Colonic mucosa (tissue), 4 donors: Measurements from ENCODE around the gene TMUB2. TPM values are rescaled to one million over a fixed set of nuclear protein-coding genes. Genes with fewer than 3 reads are reported as not detected.

Experiments
- DNase-seq: peaks from one replicate; pipeline ENCODE4 v3.0.0-alpha.2; 2020
- H3K27ac ChIP-seq: fragments of 200-600 bp; one replicate; pipeline ENCODE4 v1.8.0; 2021
- H3K27me3 ChIP-seq: fragments of 200-600 bp; one replicate; pipeline ENCODE4 v1.8.0; 2021
- H3K36me3 ChIP-seq: fragments of 200-600 bp; one replicate; pipeline ENCODE4 v1.8.0; 2021
- H3K4me1 ChIP-seq: fragments of 200-600 bp; one replicate; pipeline ENCODE4 v1.8.0; 2021; ENCODE audit warnings: mild to moderate bottlenecking
- H3K4me3 ChIP-seq: fragments of 200-600 bp; one replicate; pipeline ENCODE4 v1.8.0; 2021
- H3K9ac ChIP-seq, 2 donors: one replicate each; pipeline ENCODE4 v1.7.0; 2013; ENCODE audit warnings: control low read depth in 2 of 2, low read depth in 2 of 2, low read length in 2 of 2
- H3K9me3 ChIP-seq: fragments of 200-600 bp; one replicate; pipeline ENCODE4 v1.8.0; 2021
- intact Hi-C: fragments of 100-400 bp; cut with DNase I; formaldehyde crosslinking; loops from one replicate; pipeline ENCODE4 v1.14.1; 2022
- total RNA-seq, 2 donors: library from RNA; stranded (reverse); fragmentation: NEBNext Ultra II Directional in 1 of 2; extraction: Animal tissue kit (Norgen Biotek cat#: 25700) in 1 of 2; gene quantifications; one replicate each; pipeline ENCODE4 v1.2.1, GENCODE V29; 2021
- TF ChIP-seq, protein P1 (sequence below): fragments of 200-600 bp; IDR thresholded peaks from one replicate; pipeline ENCODE4 v1.8.0; 2022; ENCODE audit warnings: antibody characterized with exemption, mild to moderate bottlenecking
- donor health status: healthy.
- donor health status: DM: no; HTN: no; CAD: no.
- donor health status: DM: no; HTN: no; CAD: no.

TMUB2 gene
- total RNA-seq, 2 donors from 2014 or later = 37.0 to 44.5 TPM

DNA sequence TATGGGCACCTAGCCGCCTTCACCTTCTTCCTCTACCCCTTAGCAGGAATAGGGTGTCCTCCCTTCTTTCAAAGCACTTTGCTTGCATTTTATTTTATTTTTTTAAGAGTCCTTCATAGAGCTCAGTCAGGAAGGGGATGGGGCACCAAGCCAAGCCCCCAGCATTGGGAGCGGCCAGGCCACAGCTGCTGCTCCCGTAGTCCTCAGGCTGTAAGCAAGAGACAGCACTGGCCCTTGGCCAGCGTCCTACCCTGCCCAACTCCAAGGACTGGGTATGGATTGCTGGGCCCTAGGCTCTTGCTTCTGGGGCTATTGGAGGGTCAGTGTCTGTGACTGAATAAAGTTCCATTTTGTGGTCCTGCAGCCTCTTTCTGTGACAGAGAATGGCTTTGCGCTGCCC lies 4.6 kb downstream of the TMUB2 start:
- TF ChIP-seq, protein P1, sequence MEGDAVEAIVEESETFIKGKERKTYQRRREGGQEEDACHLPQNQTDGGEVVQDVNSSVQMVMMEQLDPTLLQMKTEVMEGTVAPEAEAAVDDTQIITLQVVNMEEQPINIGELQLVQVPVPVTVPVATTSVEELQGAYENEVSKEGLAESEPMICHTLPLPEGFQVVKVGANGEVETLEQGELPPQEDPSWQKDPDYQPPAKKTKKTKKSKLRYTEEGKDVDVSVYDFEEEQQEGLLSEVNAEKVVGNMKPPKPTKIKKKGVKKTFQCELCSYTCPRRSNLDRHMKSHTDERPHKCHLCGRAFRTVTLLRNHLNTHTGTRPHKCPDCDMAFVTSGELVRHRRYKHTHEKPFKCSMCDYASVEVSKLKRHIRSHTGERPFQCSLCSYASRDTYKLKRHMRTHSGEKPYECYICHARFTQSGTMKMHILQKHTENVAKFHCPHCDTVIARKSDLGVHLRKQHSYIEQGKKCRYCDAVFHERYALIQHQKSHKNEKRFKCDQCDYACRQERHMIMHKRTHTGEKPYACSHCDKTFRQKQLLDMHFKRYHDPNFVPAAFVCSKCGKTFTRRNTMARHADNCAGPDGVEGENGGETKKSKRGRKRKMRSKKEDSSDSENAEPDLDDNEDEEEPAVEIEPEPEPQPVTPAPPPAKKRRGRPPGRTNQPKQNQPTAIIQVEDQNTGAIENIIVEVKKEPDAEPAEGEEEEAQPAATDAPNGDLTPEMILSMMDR = no peak
- H3K27me3 ChIP-seq = no peaks in the 10 kb centered on the region
- H3K27ac ChIP-seq = no peak overlapping the region
- H3K9ac ChIP-seq = no peak overlapping the region
- no peak for DNase-seq
- no peak overlapping the region for H3K4me3 ChIP-seq
- no peaks in the 10 kb centered on the region for H3K9me3 ChIP-seq
- intact Hi-C loops = no loop called here
- H3K36me3 ChIP-seq = peaks cover 6% of the 10 kb centered on the region
- H3K4me1 ChIP-seq = peaks cover 20% of the 10 kb centered on the region

DNA sequence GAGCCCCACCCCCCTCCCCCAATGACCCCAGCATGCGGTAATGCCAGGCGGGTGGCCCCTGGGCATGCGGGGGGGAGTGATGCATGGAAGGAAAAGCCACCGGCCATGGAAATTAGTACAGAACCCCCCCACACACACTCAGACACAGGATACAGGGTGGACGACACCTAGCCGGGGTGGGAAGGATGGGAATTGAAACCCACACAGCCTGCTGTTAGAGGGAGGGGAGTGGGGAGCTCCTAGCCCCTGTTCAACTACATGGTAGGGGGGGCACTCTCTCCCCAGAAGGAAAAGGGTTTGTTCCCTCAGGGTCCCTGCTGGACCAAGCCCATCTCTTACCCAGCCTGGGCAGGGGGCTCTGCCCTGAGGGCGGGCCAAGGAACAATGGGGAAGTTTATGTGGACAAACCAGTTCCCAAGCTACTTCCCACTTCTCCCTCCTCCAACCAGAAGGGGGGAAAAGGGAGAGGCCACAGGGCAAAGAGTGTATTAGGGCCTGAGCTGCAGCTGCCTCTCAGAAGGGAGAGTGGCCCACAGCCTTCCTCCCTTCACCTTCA lies 5.2 kb downstream of the TMUB2 start:
- intact Hi-C loops = no loop called here
- peak overlapping the region; percentile 30 for H3K27ac ChIP-seq
- DNase-seq = peak; percentile 64
- H3K4me1 ChIP-seq = peaks cover 20% of the 10 kb centered on the region
- H3K4me3 ChIP-seq = no peak overlapping the region
- no peaks in the 10 kb centered on the region for H3K9me3 ChIP-seq
- H3K36me3 ChIP-seq = peaks cover 8% of the 10 kb centered on the region
- TF ChIP-seq, protein P1 = no peak
- H3K27me3 ChIP-seq = no peaks in the 10 kb centered on the region
- H3K9ac ChIP-seq = peak overlapping the region; percentile 0 to 58

DNA sequence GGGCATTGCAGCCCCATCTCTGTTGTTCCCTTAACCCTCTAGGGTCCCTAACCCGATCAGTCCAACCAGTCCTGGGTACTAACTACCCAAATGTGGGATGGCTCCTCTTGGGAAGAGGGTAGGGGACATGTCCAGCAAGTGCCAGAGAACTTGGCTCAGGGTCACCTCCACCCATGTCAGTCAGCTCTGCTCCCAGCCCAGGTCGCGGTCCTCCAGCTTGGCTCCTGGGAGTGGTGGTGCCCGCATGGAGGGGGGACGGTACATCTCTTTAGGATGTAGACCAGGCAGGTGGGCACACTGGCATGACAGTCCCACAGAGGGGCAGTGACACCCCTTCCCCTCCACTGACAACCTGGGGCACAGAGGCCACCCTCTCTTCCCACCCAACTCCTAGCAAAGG lies 6.0 kb downstream of the TMUB2 start:
- no peaks in the 10 kb centered on the region for H3K9me3 ChIP-seq
- peak overlapping the region; percentile 30 for H3K27ac ChIP-seq
- no peak for DNase-seq
- intact Hi-C loops = no loop called here
- no peaks in the 10 kb centered on the region for H3K27me3 ChIP-seq
- no peak overlapping the region for H3K4me3 ChIP-seq
- TF ChIP-seq, protein P1 = no peak
- H3K4me1 ChIP-seq = peaks cover 20% of the 10 kb centered on the region
- peak overlapping the region; percentile 0 to 58 for H3K9ac ChIP-seq
- H3K36me3 ChIP-seq = peaks cover 10% of the 10 kb centered on the region

DNA sequence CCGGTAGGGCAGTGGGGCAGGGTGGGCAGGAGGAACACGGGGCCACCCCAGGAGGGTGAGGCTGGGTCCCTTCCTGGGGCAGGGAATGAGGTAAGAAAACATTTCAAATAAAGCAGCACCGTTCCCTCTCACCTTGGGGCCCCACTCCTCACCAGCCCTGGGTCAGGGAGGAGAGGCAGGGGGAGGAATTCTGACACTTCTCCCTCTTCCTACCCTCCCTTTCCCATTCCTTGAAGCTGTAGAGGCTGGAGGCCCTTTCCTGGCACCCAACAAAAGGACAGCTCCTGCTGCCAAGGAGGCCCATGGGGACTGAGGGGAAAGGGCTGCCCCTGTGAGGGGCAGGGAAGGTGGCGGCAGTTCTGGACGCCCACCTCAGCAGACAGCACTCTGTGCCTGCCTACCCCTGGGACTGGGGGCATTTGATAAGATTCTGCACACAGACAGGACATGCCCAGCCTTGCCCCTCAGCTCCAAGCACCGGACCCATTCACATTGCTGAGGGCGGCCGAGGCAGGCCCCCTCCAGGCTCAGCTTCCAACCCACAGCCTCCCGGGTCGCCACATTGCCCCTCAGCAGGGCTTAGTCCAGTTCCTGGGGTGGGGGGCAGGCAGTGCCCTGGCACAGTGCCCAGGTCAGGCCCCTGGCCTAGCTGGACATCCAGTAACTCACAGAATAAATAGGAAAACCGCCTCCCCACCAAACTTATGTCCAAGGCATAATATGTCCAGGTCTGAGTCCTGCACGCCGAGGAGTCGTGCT lies 6.7 kb downstream of the TMUB2 start:
- intact Hi-C loops = no loop called here
- TF ChIP-seq, protein P1 = no peak
- Histone ChIP-seq H3K9me3 (no peaks in the 10 kb centered on the region), H3K9ac (no peak overlapping the region), H3K4me3 (no peak overlapping the region), H3K27me3 (no peaks in the 10 kb centered on the region), H3K27ac (no peak overlapping the region), H3K36me3 (peaks cover 10% of the 10 kb centered on the region), H3K4me1 (peaks cover 13% of the 10 kb centered on the region)
- DNase-seq = no peak

DNA sequence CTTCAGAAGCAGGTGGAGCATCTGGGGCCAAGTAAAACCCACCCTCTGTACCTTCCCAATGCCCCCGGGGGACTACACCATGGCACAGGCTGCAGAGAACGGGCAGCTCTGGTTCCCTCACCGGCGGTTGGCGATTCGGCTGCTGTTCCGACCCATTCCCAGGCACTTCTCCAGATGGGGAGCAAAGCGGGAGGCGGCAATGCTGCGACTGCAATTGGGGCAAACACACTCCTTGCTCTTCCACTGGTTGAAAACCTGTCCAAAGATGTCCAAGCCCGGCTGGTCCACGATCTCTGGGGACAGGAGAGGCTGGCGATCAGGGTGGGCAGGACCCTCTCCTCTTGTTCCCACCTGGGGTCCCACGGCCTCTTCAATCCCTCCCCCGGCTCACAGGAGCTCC lies 10.3 kb downstream of the TMUB2 start:
- Histone ChIP-seq H3K36me3 (peaks cover 10% of the 10 kb centered on the region), H3K27ac (no peak overlapping the region), H3K9me3 (no peaks in the 10 kb centered on the region), H3K4me3 (no peak overlapping the region), H3K9ac (no peak overlapping the region), H3K4me1 (peaks cover 16% of the 10 kb centered on the region), H3K27me3 (no peaks in the 10 kb centered on the region)
- no peak for DNase-seq
- TF ChIP-seq, protein P1 = no peak
- intact Hi-C loops = no loop called here
